GM19193 (cell line): ENCODE data around the gene LYZ.

Source experiments
- POLR2A ChIP-seq: IDR thresholded peaks from 4 replicates; pipeline ENCODE4 v1.6.1; 2011; ENCODE audit not compliant: insufficient read depth, insufficient read length; ENCODE audit errors: extremely low read depth

The LYZ gene

GRCh38 chr12:69348162-69348938 is at the start of gene LYZ:
LYZ (plus strand) TSS chr12:69348381; CDS start chr12:69348409, 28 bp downstream.
- no peak for TF ChIP-seq POLR2A

- no peak for TF ChIP-seq POLR2A
These were observed 49.2 kb upstream of the LYZ start for GRCh38 chr12:69298947-69299346.

GRCh38 chr12:69304284-69304683 is 43.9 kb upstream of the LYZ start:
- TF ChIP-seq POLR2A = no peak

- TF ChIP-seq POLR2A = no peak
These were observed 38.7 kb upstream of the LYZ start for GRCh38 chr12:69309461-69309860.

GRCh38 chr12:69313209-69313608 is 35.0 kb upstream of the LYZ start:
- no peak for TF ChIP-seq POLR2A

GRCh38 chr12:69318225-69318624 is 30.0 kb upstream of the LYZ start:
- TF ChIP-seq POLR2A = no peak

- no peak for TF ChIP-seq POLR2A
These were observed 26.8 kb upstream of the LYZ start for GRCh38 chr12:69321351-69321750.

GRCh38 chr12:69324797-69325466 is 23.2 kb upstream of the LYZ start:
- TF ChIP-seq POLR2A = no peak

GRCh38 chr12:69328426-69328825 is 19.8 kb upstream of the LYZ start:
- no peak for TF ChIP-seq POLR2A

- TF ChIP-seq POLR2A = no peak
These were observed 18.3 kb upstream of the LYZ start for GRCh38 chr12:69329669-69330428.

- TF ChIP-seq POLR2A = peak; percentile 30
These were observed 17.4 kb upstream of the LYZ start for GRCh38 chr12:69330475-69331473.

GRCh38 chr12:69331519-69331908 is 16.7 kb upstream of the LYZ start:
- no peak for TF ChIP-seq POLR2A

GRCh38 chr12:69331909-69332684 is 16.1 kb upstream of the LYZ start:
- TF ChIP-seq POLR2A = no peak

GRCh38 chr12:69332815-69333358 is 15.3 kb upstream of the LYZ start:
- no peak for TF ChIP-seq POLR2A

GRCh38 chr12:69334158-69334557 is 14.0 kb upstream of the LYZ start:
- TF ChIP-seq POLR2A = no peak
